ENCODE measurements around the gene GATAD2B. TPM values are rescaled to one million over a fixed set of nuclear protein-coding genes. Genes with fewer than 3 reads are reported as not detected.

Gene GATAD2B
- total RNA-seq, 1 donor: 11.6 TPM

GRCh38 chr1:153795934-153796785 lies 126.6 kb downstream of the GATAD2B start:
- H4K20me1 ChIP-seq (ENCODE audit: insufficient read depth, low read length): peaks cover 4% of the 10 kb centered on the region
- no peak overlapping the region for H2AFZ ChIP-seq (ENCODE audit: low read length)
- H3K9me3 ChIP-seq (ENCODE audit: low read depth, low read length): no peaks in the 10 kb centered on the region
- no peak overlapping the region for H3K4me2 ChIP-seq (ENCODE audit: insufficient read depth, low read length)
- H3K4me1 ChIP-seq (ENCODE audit: insufficient read depth, low read length): peaks cover 9% of the 10 kb centered on the region
- no peak for DNase-seq (ENCODE audit: insufficient read length, low spot score, missing footprints)
- H3K79me2 ChIP-seq (ENCODE audit: insufficient read depth, low read length): no peaks in the 10 kb centered on the region
- no peaks in the 10 kb centered on the region for H3K36me3 ChIP-seq (ENCODE audit: insufficient read depth, low read length)
- TF ChIP-seq, protein P1, sequence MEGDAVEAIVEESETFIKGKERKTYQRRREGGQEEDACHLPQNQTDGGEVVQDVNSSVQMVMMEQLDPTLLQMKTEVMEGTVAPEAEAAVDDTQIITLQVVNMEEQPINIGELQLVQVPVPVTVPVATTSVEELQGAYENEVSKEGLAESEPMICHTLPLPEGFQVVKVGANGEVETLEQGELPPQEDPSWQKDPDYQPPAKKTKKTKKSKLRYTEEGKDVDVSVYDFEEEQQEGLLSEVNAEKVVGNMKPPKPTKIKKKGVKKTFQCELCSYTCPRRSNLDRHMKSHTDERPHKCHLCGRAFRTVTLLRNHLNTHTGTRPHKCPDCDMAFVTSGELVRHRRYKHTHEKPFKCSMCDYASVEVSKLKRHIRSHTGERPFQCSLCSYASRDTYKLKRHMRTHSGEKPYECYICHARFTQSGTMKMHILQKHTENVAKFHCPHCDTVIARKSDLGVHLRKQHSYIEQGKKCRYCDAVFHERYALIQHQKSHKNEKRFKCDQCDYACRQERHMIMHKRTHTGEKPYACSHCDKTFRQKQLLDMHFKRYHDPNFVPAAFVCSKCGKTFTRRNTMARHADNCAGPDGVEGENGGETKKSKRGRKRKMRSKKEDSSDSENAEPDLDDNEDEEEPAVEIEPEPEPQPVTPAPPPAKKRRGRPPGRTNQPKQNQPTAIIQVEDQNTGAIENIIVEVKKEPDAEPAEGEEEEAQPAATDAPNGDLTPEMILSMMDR (IDR thresholded peaks at IDR 0.05; ENCODE audit: extremely low read depth, low read depth, low read length): no peak
- H3K27me3 ChIP-seq (ENCODE audit: insufficient read depth, low read length): no peaks in the 10 kb centered on the region
- no peak overlapping the region for H3K27ac ChIP-seq (ENCODE audit: low read depth, low read length)
- no peak overlapping the region for H3K4me3 ChIP-seq (ENCODE audit: insufficient read depth, low read length)

GRCh38 chr1:153795330-153795837 lies 127.4 kb downstream of the GATAD2B start:
- H2AFZ ChIP-seq (ENCODE audit: low read length): no peak overlapping the region
- no peaks in the 10 kb centered on the region for H3K27me3 ChIP-seq (ENCODE audit: insufficient read depth, low read length)
- peaks cover 4% of the 10 kb centered on the region for H4K20me1 ChIP-seq (ENCODE audit: insufficient read depth, low read length)
- H3K4me2 ChIP-seq (ENCODE audit: insufficient read depth, low read length): no peak overlapping the region
- peaks cover 15% of the 10 kb centered on the region for H3K4me1 ChIP-seq (ENCODE audit: insufficient read depth, low read length)
- no peak overlapping the region for H3K4me3 ChIP-seq (ENCODE audit: insufficient read depth, low read length)
- H3K27ac ChIP-seq (ENCODE audit: low read depth, low read length): no peak overlapping the region
- H3K36me3 ChIP-seq (ENCODE audit: insufficient read depth, low read length): no peaks in the 10 kb centered on the region
- DNase-seq (ENCODE audit: insufficient read length, low spot score, missing footprints): no peak
- H3K79me2 ChIP-seq (ENCODE audit: insufficient read depth, low read length): no peaks in the 10 kb centered on the region
- TF ChIP-seq, protein P1 (IDR thresholded peaks at IDR 0.05; ENCODE audit: extremely low read depth, low read depth, low read length): no peak
- H3K9me3 ChIP-seq (ENCODE audit: low read depth, low read length): no peaks in the 10 kb centered on the region

DNA sequence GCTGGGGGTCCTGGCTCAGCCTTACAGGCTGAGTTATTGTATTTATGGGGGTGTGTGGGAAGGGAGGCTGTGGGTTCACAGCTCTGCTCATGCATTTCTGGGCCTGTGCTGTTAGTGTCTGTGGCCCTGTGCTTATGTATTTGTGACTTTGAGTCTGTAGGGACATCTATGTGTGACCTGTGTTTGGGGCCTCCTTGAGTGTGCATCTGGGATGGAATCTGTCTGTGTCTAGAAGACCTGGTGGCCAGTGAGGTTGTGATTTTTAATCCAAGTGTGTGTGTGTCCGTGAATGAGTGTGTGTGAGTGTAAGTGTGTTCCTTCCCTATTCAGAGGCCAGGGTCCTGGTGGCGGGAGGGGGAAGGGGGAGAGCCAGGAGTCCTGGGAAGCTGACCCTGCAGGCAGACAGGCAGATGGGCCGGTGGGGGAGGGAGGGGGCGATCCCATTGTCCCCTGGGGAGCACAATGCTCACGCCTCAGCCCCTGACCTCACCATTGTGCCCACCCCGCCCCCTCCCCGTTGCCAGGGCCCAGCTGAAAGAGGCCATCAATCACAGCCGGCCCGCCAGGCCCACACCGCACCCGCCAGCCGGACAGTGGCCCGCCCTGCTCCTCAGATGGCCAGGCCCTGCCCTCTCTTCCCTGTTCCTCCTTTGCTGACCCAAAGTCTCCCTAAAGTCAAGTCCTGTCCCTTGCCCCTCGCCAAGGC lies 128.0 kb downstream of the GATAD2B start:
- no peak for DNase-seq (ENCODE audit: insufficient read length, low spot score, missing footprints)
- H3K27me3 ChIP-seq (ENCODE audit: insufficient read depth, low read length): no peaks in the 10 kb centered on the region
- H4K20me1 ChIP-seq (ENCODE audit: insufficient read depth, low read length): peaks cover 4% of the 10 kb centered on the region
- no peaks in the 10 kb centered on the region for H3K79me2 ChIP-seq (ENCODE audit: insufficient read depth, low read length)
- no peak overlapping the region for H3K4me3 ChIP-seq (ENCODE audit: insufficient read depth, low read length)
- peaks cover 20% of the 10 kb centered on the region for H3K4me1 ChIP-seq (ENCODE audit: insufficient read depth, low read length)
- TF ChIP-seq, protein P1 (IDR thresholded peaks at IDR 0.05; ENCODE audit: extremely low read depth, low read depth, low read length): no peak
- no peaks in the 10 kb centered on the region for H3K36me3 ChIP-seq (ENCODE audit: insufficient read depth, low read length)
- H3K4me2 ChIP-seq (ENCODE audit: insufficient read depth, low read length): no peak overlapping the region
- no peaks in the 10 kb centered on the region for H3K9me3 ChIP-seq (ENCODE audit: low read depth, low read length)
- no peak overlapping the region for H3K27ac ChIP-seq (ENCODE audit: low read depth, low read length)
- no peak overlapping the region for H2AFZ ChIP-seq (ENCODE audit: low read length)
